K562 (cell line): ENCODE results near the gene DNAAF1. TPM values are rescaled to one million over a fixed set of nuclear protein-coding genes. Genes with fewer than 3 reads are reported as not detected.

ENCODE experiments used
- ATAC-seq: fragments of 200-7000 bp; cut with Tn5 transposase; 3 replicates; pipeline ENCODE4 v1.9.1; 2020; ENCODE audit warnings: moderate library complexity
- BruUV-seq: library from RNA; stranded (reverse); fragments of 400-500 nt; replicated peaks from 2 replicates; lab custom pipeline; 2021; lab: Mats Ljungman, UMichigan
- CTCF ChIA-PET: fragments of 300-600 bp; formaldehyde crosslinking; extraction: SDS; loops from one replicate; lab custom pipeline; 2021; ENCODE audit warnings: low intra/inter-chr PET ratio; lab: Yijun Ruan, JAX
- POLR2A ChIA-PET: fragments of 300-600, 350-650 bp; sonication (Branson Sonifier 250); formaldehyde crosslinking; extraction: SDS; loops from one replicate; lab custom pipeline; 2021; ENCODE audit warnings: antibody characterized with exemption, inconsistent platforms; lab: Yijun Ruan, JAX
- DNase-seq, 4 experiments: peaks; one replicate each; pipeline versions ENCODE4 v3.0.0 to v3.0.0-alpha.2; 2011 to 2018; ENCODE audit warnings: low spot score in 3 of 4, mixed read lengths in 3 of 4; ENCODE audit errors: extremely low read depth in 1 of 4
- FAIRE-seq: peaks from 2 replicates; lab custom pipeline; 2011; peaks lifted over from hg19 to GRCh38; lab: Jason Lieb, UNC
- H2AFZ ChIP-seq: 2 replicates; pipeline ENCODE4 v1.6.0; 2011; ENCODE audit warnings: low read depth, low read length, control low read depth, inconsistent platforms
- H3K27ac ChIP-seq: fragments of 200-600 bp; 3 replicates; pipeline ENCODE4 v1.8.0; 2011; ENCODE audit warnings: low read depth, mild to moderate bottlenecking, control low read depth, inconsistent platforms, low read length, moderate library complexity, mixed read lengths; ENCODE audit errors: extremely low read depth
- H3K27me3 ChIP-seq, 2 experiments: fragments of 300-600 bp in 1 of 2; 2 replicates in 1 of 2; 3 replicates in 1 of 2; pipeline versions ENCODE4 v1.6.0 to v1.8.0; 2011; ENCODE audit warnings: inconsistent platforms in 2 of 2, low read length in 2 of 2, mild to moderate bottlenecking in 1 of 2, mixed read lengths in 1 of 2, moderate library complexity in 1 of 2; ENCODE audit not compliant: control insufficient read depth in 2 of 2, insufficient read depth in 2 of 2
- H3K36me3 ChIP-seq: fragments of 300-600 bp; 3 replicates; pipeline ENCODE4 v1.8.0; 2011; ENCODE audit warnings: mild to moderate bottlenecking, low read length, inconsistent platforms; ENCODE audit not compliant: control insufficient read depth, insufficient read depth
- H3K4me1 ChIP-seq, 2 experiments: fragments of 200-600 bp in 1 of 2; replicated peaks in 1 of 2; 2 replicates in 1 of 2; 3 replicates in 1 of 2; pipeline versions ENCODE4 v1.5.1 to v1.8.0; 2011; ENCODE audit warnings: inconsistent platforms in 2 of 2, low read length in 2 of 2, mild to moderate bottlenecking in 1 of 2, mixed read lengths in 1 of 2, moderate library complexity in 1 of 2; ENCODE audit not compliant: control insufficient read depth in 2 of 2, insufficient read depth in 2 of 2
- H3K4me2 ChIP-seq: 2 replicates; pipeline ENCODE4 v1.6.1; 2011; ENCODE audit warnings: low read length, control low read depth, inconsistent platforms, mixed read lengths; ENCODE audit not compliant: insufficient read depth
- H3K4me3 ChIP-seq: fragments of 200-600 bp; sonication (generic), shearing (Covaris generic); 2 replicates; pipeline ENCODE4 v1.5.1; 2016; ENCODE audit warnings: control low read depth, inconsistent platforms
- H3K79me2 ChIP-seq: fragments of 200-600 bp; 3 replicates; pipeline ENCODE4 v1.8.0; 2011; ENCODE audit warnings: low read length, inconsistent platforms; ENCODE audit not compliant: control insufficient read depth, insufficient read depth
- H3K9ac ChIP-seq, 2 experiments: 2 replicates each; pipeline versions ENCODE4 v1.6.0 to v1.6.1; 2011; ENCODE audit warnings: low read depth in 2 of 2, low read length in 2 of 2, control low read depth in 1 of 2, inconsistent platforms in 1 of 2, mild to moderate bottlenecking in 1 of 2, mixed read lengths in 1 of 2; ENCODE audit not compliant: insufficient read depth in 1 of 2
- H3K9me1 ChIP-seq: one replicate; pipeline ENCODE4 v1.6.0; 2011; ENCODE audit warnings: inconsistent platforms, mild to moderate bottlenecking, low read length, moderate library complexity; ENCODE audit not compliant: control insufficient read depth, insufficient read depth
- H3K9me3 ChIP-seq: replicated peaks from 2 replicates; pipeline ENCODE4 v1.5.1; 2011; ENCODE audit warnings: low read depth, low read length, inconsistent platforms; ENCODE audit not compliant: control insufficient read depth, insufficient read depth
- H4K20me1 ChIP-seq: replicated peaks from 2 replicates; pipeline ENCODE4 v1.6.1; 2011; ENCODE audit warnings: low read length, inconsistent platforms, mixed read lengths; ENCODE audit not compliant: control insufficient read depth, insufficient read depth
- ADNP ChIP-seq: fragments of 200-800 bp; sonication (Bioruptor generic); IDR thresholded peaks from 2 replicates; pipeline ENCODE4 v1.6.1; 2016; ENCODE audit warnings: missing genetic modification characterization, missing compliant biosample characterization
- BCOR ChIP-seq: fragments of 450-650 bp; IDR thresholded peaks from 2 replicates; pipeline ENCODE4 v1.6.1; 2016
- BRF2 ChIP-seq: IDR thresholded peaks from 3 replicates; pipeline ENCODE4 v1.6.1; 2011; ENCODE audit warnings: borderline replicate concordance, mild to moderate bottlenecking; ENCODE audit not compliant: insufficient read length, insufficient read depth
- CAMTA2 ChIP-seq: fragments of 250-450 bp; sonication (Bioruptor Pico); conservative IDR thresholded peaks from 2 replicates; pipeline ENCODE4 v1.5.1; 2022
- ELF2 ChIP-seq: fragments of 250-450 bp; sonication (Bioruptor Pico); IDR thresholded peaks from 2 replicates; pipeline ENCODE4 v1.5.0; 2021; ENCODE audit warnings: mild to moderate bottlenecking
- HOMEZ ChIP-seq: fragments of 250-450 bp; sonication (Bioruptor Pico); IDR thresholded peaks from 2 replicates; pipeline ENCODE4 v1.4.0; 2020; ENCODE audit warnings: mild to moderate bottlenecking, moderate library complexity
- LARP7 ChIP-seq: fragments of 450-650 bp; IDR thresholded peaks from 2 replicates; pipeline ENCODE4 v1.6.1; 2016
- LCOR ChIP-seq: sonication (generic); formaldehyde crosslinking; IDR thresholded peaks from 2 replicates; pipeline ENCODE4 v1.8.0; 2022; ENCODE audit warnings: mild to moderate bottlenecking, missing genetic modification reagents
- NBN ChIP-seq: fragments of 450-650 bp; IDR thresholded peaks from 2 replicates; pipeline ENCODE4 v1.6.1; 2016; ENCODE audit warnings: low read depth, mild to moderate bottlenecking
- RBM25 ChIP-seq: fragments of 200-400 bp; formaldehyde crosslinking; IDR thresholded peaks from 2 replicates; pipeline ENCODE4 v1.6.1; 2018; ENCODE audit warnings: low read length, low read depth, moderate library complexity; ENCODE audit not compliant: severe bottlenecking
- RBM39 ChIP-seq: fragments of 200-400 bp; formaldehyde crosslinking; optimal IDR thresholded peaks from 2 replicates; pipeline ENCODE3; 2018; ENCODE audit warnings: low read depth, low read length
- SAP30 ChIP-seq: fragments of 200-600 bp; sonication (generic); IDR thresholded peaks from 2 replicates; pipeline ENCODE4 v1.6.1; 2012; ENCODE audit warnings: borderline replicate concordance, low read depth, mild to moderate bottlenecking, moderate library complexity, low read length, control low read depth, inconsistent platforms; ENCODE audit not compliant: insufficient read depth, poor library complexity, severe bottlenecking
- SIN3A ChIP-seq, 2 experiments: fragments of 150-350 bp in 1 of 2; IDR thresholded peaks; 2 replicates each; pipeline ENCODE4 v1.6.1; 2011 to 2016; ENCODE audit warnings: borderline replicate concordance in 2 of 2, low read depth in 2 of 2, low read length in 2 of 2, mild to moderate bottlenecking in 2 of 2, moderate library complexity in 2 of 2; ENCODE audit not compliant: control insufficient read depth in 1 of 2
- TBP ChIP-seq: optimal IDR thresholded peaks from 2 replicates; pipeline ENCODE3; 2011; ENCODE audit warnings: low read depth, low read length, improper control_type of control experiment
- THRAP3 ChIP-seq: fragments of 450-650 bp; IDR thresholded peaks from 2 replicates; pipeline ENCODE4 v1.6.1; 2016; ENCODE audit warnings: mild to moderate bottlenecking, inconsistent platforms, borderline replicate concordance
- TRIM24 ChIP-seq, 2 experiments: fragments of 450-650 bp; IDR thresholded peaks; 2 replicates each; pipeline ENCODE4 v1.6.1; 2016
- ZFP36 ChIP-seq: fragments of 150-350 bp; IDR thresholded peaks from 2 replicates; pipeline ENCODE4 v1.6.1; 2018; ENCODE audit warnings: low read length, low read depth; ENCODE audit not compliant: partially characterized antibody
- ZFPM2 ChIP-seq: fragments of 250-450 bp; sonication (Bioruptor Pico); IDR thresholded peaks from 2 replicates; pipeline ENCODE4 v1.5.1; 2022; ENCODE audit warnings: mild to moderate bottlenecking
- ZNF175 ChIP-seq: fragments of 200-800 bp; sonication (Bioruptor generic); IDR thresholded peaks from 2 replicates; pipeline ENCODE4 v1.6.1; 2016; ENCODE audit warnings: low read depth, mild to moderate bottlenecking, missing genetic modification characterization, missing compliant biosample characterization
- ZNF197 ChIP-seq: fragments of 200-800 bp; sonication (Bioruptor generic); IDR thresholded peaks from 2 replicates; pipeline ENCODE4 v1.6.1; 2016; ENCODE audit warnings: low read depth, missing genetic modification characterization, missing compliant biosample characterization
- ZNF696 ChIP-seq: fragments of 250-450 bp; sonication (Bioruptor Pico); conservative IDR thresholded peaks from 2 replicates; pipeline ENCODE4 v1.4.0; 2020; ENCODE audit warnings: mild to moderate bottlenecking, moderate library complexity
- WGBS: fragments of 100-300 bp; shearing (Covaris generic); methylation state at CpG from one replicate; pipeline ENCODE4 v1.1.6; 2016; ENCODE audit warnings: low coverage, mixed read lengths; ENCODE audit not compliant: insufficient coverage; ENCODE audit errors: missing lambda C conversion rate; 5-methylcytosine and 5-hydroxymethylcytosine counted together
- in situ Hi-C: fragments of 300-500 bp; cut with MboI; formaldehyde crosslinking; loops from 4 replicates; pipeline ENCODE4 v1.15.0; 2018; ENCODE audit warnings: inconsistent platforms, mixed read lengths
- intact Hi-C: fragments of 100-400 bp; cut with micrococcal nuclease; formaldehyde crosslinking; loops from 2 replicates; pipeline ENCODE4 v1.14.2; 2022
- polyA plus RNA-seq, 8 experiments: library from polyadenylated mRNA; depleted of rRNA in 4 of 8; stranded (reverse) in 5 of 8; unstranded in 3 of 8; fragments of >200 nt; fragmentation: Nextera tagmentation in 2 of 8; fragmentation: Illumina TruSeq in 1 of 8; extraction: Ambion mirVana in 2 of 8; extraction: Trizol in 1 of 8; gene quantifications; 2 replicates each; pipeline versions ENCODE4 v1.2.1 to v1.2.3, GENCODE V29; 2011 to 2014; ENCODE audit warnings: inconsistent platforms in 1 of 8, missing spikeins in 1 of 8
- total RNA-seq, 7 experiments: library from RNA; depleted of rRNA in 6 of 7; stranded (reverse); fragments of >200 nt in 6 of 7; fragmentation: Illumina TruSeq in 2 of 7; extraction: Trizol in 2 of 7; gene quantifications; 2 replicates each; pipeline versions ENCODE4 v1.2.1 to v1.2.3, GENCODE V29; 2011 to 2021; ENCODE audit warnings: low replicate concordance in 1 of 7

DNAAF1 gene
- total and polyA plus RNA-seq, 9 of the 15 experiments (the other 6 are each of a cell fraction or from before 2014, with no cell fraction given), result 0.01 TPM; not detected in 8

DNA sequence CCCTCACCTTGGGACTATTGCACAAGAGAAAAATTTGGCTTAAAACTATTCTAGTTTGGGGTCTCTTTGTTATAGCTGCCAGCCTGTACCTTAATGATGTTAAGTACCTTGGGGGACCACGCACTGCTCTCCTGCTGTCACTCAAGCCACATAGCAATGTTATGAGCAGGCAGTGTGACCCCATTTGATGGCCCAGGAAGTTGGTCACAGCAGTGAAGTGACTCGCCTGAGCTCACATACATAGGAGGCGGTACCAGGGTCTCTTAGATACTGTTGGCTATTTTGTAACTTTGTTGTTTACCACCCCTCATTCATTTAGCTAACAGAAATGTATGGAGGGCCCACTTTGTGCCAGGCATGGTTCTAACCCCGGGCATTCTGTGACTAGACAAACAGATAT is 78.3 kb downstream of the DNAAF1 start (continued):
- TF ChIP-seq RBM39, result no peak
- TF ChIP-seq TRIM24 (IDR thresholded peaks at IDR 0.05), result no peak
- TF ChIP-seq, all 486 proteins: peak for 0

- no peak overlapping the region for H3K27ac ChIP-seq
These were observed 79.4 kb downstream of the DNAAF1 start for GRCh38 chr16:84224554-84224953.

More at GRCh38 chr16:84224554-84224953, 79.4 kb downstream of the DNAAF1 start:
- TF ChIP-seq HOMEZ (CRISPR knock-in tag), result no peak
- no peak for TF ChIP-seq SAP30
- TF ChIP-seq ZNF175 (CRISPR knock-in tag), result no peak
- no peak for TF ChIP-seq BRF2
- no peak for TF ChIP-seq NBN
- TF ChIP-seq ZNF197 (CRISPR knock-in tag), result no peak
- no peak for TF ChIP-seq TBP
- TF ChIP-seq LCOR, result no peak
- no peak for TF ChIP-seq THRAP3
- no peak for TF ChIP-seq ZFPM2 (CRISPR knock-in tag)
- no peak for TF ChIP-seq RBM39
- TF ChIP-seq LARP7, result no peak
- TF ChIP-seq ADNP (tag), result 0 out of 2 replicates have a peak, but pooled peaks have one; percentile 11
- peak; percentile 89 for TF ChIP-seq RBM25
- no peak for TF ChIP-seq ZNF696 (CRISPR knock-in tag)
- no peak for TF ChIP-seq SIN3A (IDR thresholded peaks at IDR 0.05; ENCODE audit: borderline replicate concordance in 2 of 2, control insufficient read depth in 1 of 2, low read depth in 2 of 2, low read length in 2 of 2)
- TF ChIP-seq BCOR, result peak; percentile 14
- TF ChIP-seq ZFP36, result peak; percentile 78
- TF ChIP-seq ELF2 (CRISPR knock-in tag), result no peak
- TF ChIP-seq CAMTA2, result no peak
- TF ChIP-seq, all 486 proteins: peak for 4
- Histone ChIP-seq H3K4me1 (peaks cover 13 to 18% of the 10 kb centered on the region in 2 experiments), H3K4me3 (no peak overlapping the region), H3K36me3 (no peaks in the 10 kb centered on the region), H3K9ac (no peak overlapping the region), H4K20me1 (peaks cover 8% of the 10 kb centered on the region; the same call in 1 of the 2 replicates), H2AFZ (no peak overlapping the region), H3K9me3 (no peaks in the 10 kb centered on the region), H3K27me3 (peaks cover 52 to 70% of the 10 kb centered on the region in 2 experiments), H3K79me2 (no peaks in the 10 kb centered on the region), H3K4me2 (no peak overlapping the region), H3K9me1 (no peaks in the 10 kb centered on the region)
- BruUV-seq, result no TSS peak
- ATAC-seq (no peak), FAIRE-seq (no peak), DNase-seq (no peak)
- ChIA-PET POLR2A (no interaction called here), CTCF (no interaction called here)
- intact Hi-C loops (no loop called here), in situ Hi-C loops (no loop called here)
- WGBS, result 2% methylated on average over 3 of the region's 3 CpGs
